ENCODE measurements around the gene ERBB4.

GRCh38 chr2:212473211-212473610 lies 65.4 kb downstream of the ERBB4 start:
- TF ChIP-seq CTCF (IDR thresholded peaks at IDR 0.05 in 4 of 5, conservative IDR thresholded peaks at IDR 0.05 in 1 of 5) (no peak), POLR2A (IDR thresholded peaks at IDR 0.05) (no peak)

Measured in gastrocnemius medialis (tissue), 4 donors.